Stomach (tissue), 9 donors: ENCODE results near the gene TICRR. TPM values are rescaled to one million over a fixed set of nuclear protein-coding genes. Genes with fewer than 3 reads are reported as not detected.

Source experiments
- DNase-seq, 2 donors: peaks; one replicate each; pipeline versions ENCODE4 v3.0.0 to v3.0.0-alpha.2; 2013 to 2019
- H3K27ac ChIP-seq, 5 donors: fragments of 200-600 bp in 4 of 5; sonication (generic) in 4 of 5; one replicate each; pipeline ENCODE4 v1.5.1; 2013 to 2019; ENCODE audit warnings: mild to moderate bottlenecking in 1 of 5, moderate library complexity in 1 of 5
- H3K27me3 ChIP-seq, 3 donors: fragments of 200-600 bp; sonication (generic); one replicate each; pipeline ENCODE4 v1.5.1; 2017 to 2019; ENCODE audit warnings: mixed run types in 1 of 3
- H3K36me3 ChIP-seq, 4 donors: fragments of 200-600 bp; sonication (generic); 1 replicate in 3 of 4; 2 replicates in 1 of 4; pipeline ENCODE4 v1.5.1; 2016 to 2019
- H3K4me1 ChIP-seq, 4 donors: fragments of 200-600 bp; sonication (generic); one replicate each; pipeline ENCODE4 v1.5.1; 2016 to 2019
- H3K4me3 ChIP-seq, 4 donors: fragments of 200-600 bp; sonication (generic) in 3 of 4; one replicate each; pipeline ENCODE4 v1.5.1; 2016 to 2019; ENCODE audit warnings: mild to moderate bottlenecking in 1 of 4
- H3K9me3 ChIP-seq, 4 donors: fragments of 200-600 bp; sonication (generic); one replicate each; pipeline ENCODE4 v1.5.1; 2016 to 2019
- EP300 ChIP-seq: sonication (generic); formaldehyde crosslinking; IDR thresholded peaks from one replicate; pipeline ENCODE4 v1.6.1; 2017; ENCODE audit warnings: antibody characterized with exemption
- POLR2A ChIP-seq, 4 donors: fragments of 450-650 bp; IDR thresholded peaks; one replicate each; pipeline ENCODE4 v1.6.1; 2016; ENCODE audit warnings: antibody characterized with exemption in 4 of 4, control low read depth in 2 of 4, mild to moderate bottlenecking in 1 of 4, moderate library complexity in 1 of 4
- POLR2AphosphoS5 ChIP-seq, 3 donors: sonication (generic); formaldehyde crosslinking; IDR thresholded peaks; one replicate each; pipeline ENCODE4 v1.6.1; 2016; ENCODE audit warnings: antibody characterized with exemption in 3 of 3
- WGBS, 5 donors: extraction: QIAGEN DNeasy Blood & Tissue Kit in 3 of 5; methylation state at CpG; one replicate each; pipeline versions ENCODE4 v1.1.5 to v1.1.7; 2013 to 2018; 5-methylcytosine and 5-hydroxymethylcytosine counted together
- intact Hi-C: fragments of 100-400 bp; cut with DNase I; formaldehyde crosslinking; loops from one replicate; pipeline ENCODE4 v1.15.1; 2023; ENCODE audit warnings: low total_unique reads
- polyA plus RNA-seq, 3 donors: library from polyadenylated mRNA; stranded (reverse); fragments of 200-250 nt; gene quantifications; one replicate each; pipeline ENCODE4 v1.2.3, GENCODE V29; 2013
- total RNA-seq, 5 donors: library from RNA; depleted of rRNA; stranded (reverse); fragments of >200 nt; gene quantifications; one replicate each; pipeline versions ENCODE4 v1.1.0 to v1.2.3, GENCODE V29; 2014 to 2016
- TF ChIP-seq, protein P1 (sequence below), 7 experiments: fragments of 450-650 bp in 4 of 7; fragments of 200-600 bp in 3 of 7; sonication (generic) in 3 of 7; IDR thresholded peaks; one replicate each; pipeline ENCODE4 v1.5.1; 2016 to 2019; ENCODE audit warnings: antibody characterized with exemption in 7 of 7, control low read depth in 2 of 7, mild to moderate bottlenecking in 1 of 7
- donor health status: healthy with polysubstance abuse.
- donor health status: Bipolar disorder and iron deficiency.
- donor health status: healthy.

The TICRR gene
- total and polyA plus RNA-seq, 8 donors: 0.15 to 3.5 (median 1.4) TPM

- intact Hi-C loops: no loop called here
- no peaks in the 10 kb centered on the region for H3K36me3 ChIP-seq
- H3K4me3 ChIP-seq: no peak overlapping the region
- TF ChIP-seq, protein P1, sequence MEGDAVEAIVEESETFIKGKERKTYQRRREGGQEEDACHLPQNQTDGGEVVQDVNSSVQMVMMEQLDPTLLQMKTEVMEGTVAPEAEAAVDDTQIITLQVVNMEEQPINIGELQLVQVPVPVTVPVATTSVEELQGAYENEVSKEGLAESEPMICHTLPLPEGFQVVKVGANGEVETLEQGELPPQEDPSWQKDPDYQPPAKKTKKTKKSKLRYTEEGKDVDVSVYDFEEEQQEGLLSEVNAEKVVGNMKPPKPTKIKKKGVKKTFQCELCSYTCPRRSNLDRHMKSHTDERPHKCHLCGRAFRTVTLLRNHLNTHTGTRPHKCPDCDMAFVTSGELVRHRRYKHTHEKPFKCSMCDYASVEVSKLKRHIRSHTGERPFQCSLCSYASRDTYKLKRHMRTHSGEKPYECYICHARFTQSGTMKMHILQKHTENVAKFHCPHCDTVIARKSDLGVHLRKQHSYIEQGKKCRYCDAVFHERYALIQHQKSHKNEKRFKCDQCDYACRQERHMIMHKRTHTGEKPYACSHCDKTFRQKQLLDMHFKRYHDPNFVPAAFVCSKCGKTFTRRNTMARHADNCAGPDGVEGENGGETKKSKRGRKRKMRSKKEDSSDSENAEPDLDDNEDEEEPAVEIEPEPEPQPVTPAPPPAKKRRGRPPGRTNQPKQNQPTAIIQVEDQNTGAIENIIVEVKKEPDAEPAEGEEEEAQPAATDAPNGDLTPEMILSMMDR (IDR thresholded peaks at IDR 0.05): peak in 4 of 7 experiments; percentile 14 to 29 (median 21)
- no peak for TF ChIP-seq POLR2AphosphoS5 (IDR thresholded peaks at IDR 0.05)
- TF ChIP-seq POLR2A (IDR thresholded peaks at IDR 0.05): no peak
- no peak for TF ChIP-seq EP300
- no peaks in the 10 kb centered on the region for H3K27me3 ChIP-seq
- 50 to 72% (median 65%) methylated on average over 4 to 12 of the region's 12 CpGs for WGBS, 5 donors
- H3K9me3 ChIP-seq: no peaks in the 10 kb centered on the region
- H3K27ac ChIP-seq: no peak overlapping the region
- H3K4me1 ChIP-seq: peaks cover 0 to 9% (median 0%) of the 10 kb centered on the region in 4 donors
- peak in 1 of 2 donors; percentile 49 for DNase-seq
Measured at GRCh38 chr15:89673165-89673512, 97.9 kb downstream of the TICRR start.

GRCh38 chr15:89674526-89674925 lies 99.3 kb downstream of the TICRR start:
- no peak for TF ChIP-seq EP300
- no peak for TF ChIP-seq POLR2AphosphoS5 (IDR thresholded peaks at IDR 0.05)
- TF ChIP-seq, protein P1 (IDR thresholded peaks at IDR 0.05): no peak
- no peak for TF ChIP-seq POLR2A (IDR thresholded peaks at IDR 0.05)
- Histone ChIP-seq H3K4me3 (no peak overlapping the region), H3K27me3 (no peaks in the 10 kb centered on the region), H3K36me3 (no peaks in the 10 kb centered on the region), H3K4me1 (peaks cover 0 to 15% (median 3%) of the 10 kb centered on the region in 4 donors), H3K27ac (no peak overlapping the region), H3K9me3 (no peaks in the 10 kb centered on the region)
- intact Hi-C loops: no loop called here
- WGBS, 5 donors: 79 to 86% (median 82%) methylated on average over 4 of the region's 4 CpGs
- DNase-seq: no peak

- Histone ChIP-seq H3K36me3 (no peaks in the 10 kb centered on the region), H3K27ac (no peak overlapping the region), H3K4me1 (peaks cover under 1 to 25% (median 14%) of the 10 kb centered on the region in 4 donors), H3K4me3 (no peak overlapping the region), H3K27me3 (no peaks in the 10 kb centered on the region), H3K9me3 (no peaks in the 10 kb centered on the region)
- intact Hi-C loops: no loop called here
- whole genome bisulfite sequencing, 5 donors: 68 to 90% (median 79%) methylated on average over 6 of the region's 6 CpGs
- TF ChIP-seq EP300 (no peak), POLR2A (IDR thresholded peaks at IDR 0.05) (no peak), POLR2AphosphoS5 (IDR thresholded peaks at IDR 0.05) (no peak)
- TF ChIP-seq, protein P1 (IDR thresholded peaks at IDR 0.05): no peak
- DNase-seq: no peak
Measured at GRCh38 chr15:89675606-89676005, 100.3 kb downstream of the TICRR start.

DNA sequence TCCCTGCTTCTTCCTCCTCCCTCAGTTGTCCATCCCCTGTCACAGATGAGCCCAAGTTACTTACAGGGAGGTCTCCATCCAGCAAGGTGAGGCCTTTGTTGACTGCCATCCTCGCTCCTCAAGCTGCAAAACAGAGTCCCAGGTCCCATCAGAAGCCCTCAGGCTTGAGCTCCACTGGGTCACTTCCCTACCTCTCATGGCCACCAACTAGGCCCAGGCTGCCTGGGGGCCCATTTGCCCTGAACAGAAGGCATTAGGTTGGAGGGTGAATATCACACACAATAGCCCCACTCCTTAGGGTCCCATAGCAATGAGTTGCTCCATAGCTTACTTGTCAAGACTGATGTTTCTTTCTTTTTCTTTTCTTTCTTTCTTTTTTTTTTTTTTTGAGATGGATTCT lies 102.1 kb downstream of the TICRR start:
- TF ChIP-seq POLR2AphosphoS5 (IDR thresholded peaks at IDR 0.05) (no peak), POLR2A (IDR thresholded peaks at IDR 0.05) (no peak), EP300 (no peak)
- TF ChIP-seq, protein P1 (IDR thresholded peaks at IDR 0.05): no peak
- intact Hi-C loops: no loop called here
- 93 to 100% (median 96%) methylated on average over 1 of the region's 1 CpG for WGBS, 5 donors

More for the DNA sequence above, 102.1 kb downstream of the TICRR start:
- H3K27ac ChIP-seq: no peak overlapping the region
- no peaks in the 10 kb centered on the region for H3K9me3 ChIP-seq
- peaks cover 0 to under 1% (median 0%) of the 10 kb centered on the region in 4 donors for H3K36me3 ChIP-seq
- no peak overlapping the region for H3K4me3 ChIP-seq
- no peaks in the 10 kb centered on the region for H3K27me3 ChIP-seq
- H3K4me1 ChIP-seq: peaks cover 9 to 34% (median 30%) of the 10 kb centered on the region in 4 donors
- no peak for DNase-seq

Other genes with a start within 250 kb of the TICRR start
- 100 to 1,000 TPM in 2 of 5 donors, 10 to 100 TPM in 3; 42.4 to 172 (median 76.9) TPM for gene POLG, start 240.6 kb upstream of the TICRR start, total RNA-seq
- 10 to 100 TPM; 22.7 to 40.5 (median 24.3) TPM for gene POLG, start 240.6 kb upstream of the TICRR start, polyA plus RNA-seq
- gene RHCG, start 78.9 kb upstream of the TICRR start, total RNA-seq: 10 to 100 TPM in 1 of 5 donors, 1 to 10 TPM in 1, under 1 TPM in 1, not detected in 2; 0.73 to 15.2 (median 5.7) TPM
- 1,000 to 10,000 TPM in 1 of 3 donors, 1 to 10 TPM in 1, under 1 TPM in 1; 0.19 to 1,120 (median 3.1) TPM for gene RHCG, start 78.9 kb upstream of the TICRR start, polyA plus RNA-seq
- 10 to 100 TPM in 1 of 5 donors, 1 to 10 TPM in 3, not detected in 1; 3.0 to 13.9 (median 7.9) TPM for gene KIF7, start 80.0 kb downstream of the TICRR start, total RNA-seq
- 1 to 10 TPM; 1.7 to 2.3 (median 1.7) TPM for gene KIF7, start 80.0 kb downstream of the TICRR start, polyA plus RNA-seq
- 1 to 10 TPM; 2.2 to 7.6 (median 3.8) TPM for gene PLIN1, start 103.9 kb downstream of the TICRR start, total RNA-seq
- gene PLIN1, start 103.9 kb downstream of the TICRR start, polyA plus RNA-seq: 1 to 10 TPM in 2 of 3 donors, under 1 TPM in 1; 0.12 to 5.5 (median 1.6) TPM
- gene PEX11A, start 115.3 kb downstream of the TICRR start, total RNA-seq: 10 to 100 TPM in 1 of 5 donors, 1 to 10 TPM in 3, not detected in 1; 2.3 to 11.2 (median 2.9) TPM
- gene PEX11A, start 115.3 kb downstream of the TICRR start, polyA plus RNA-seq: 1 to 10 TPM; 6.8 to 8.1 (median 7.5) TPM
- not detected for gene WDR93, start 115.3 kb downstream of the TICRR start, total RNA-seq
- gene WDR93, start 115.3 kb downstream of the TICRR start, polyA plus RNA-seq: under 1 TPM in 1 of 3 donors, not detected in 2; 0.10 TPM
- 10 to 100 TPM in 1 of 5 donors, 1 to 10 TPM in 2, under 1 TPM in 1, not detected in 1; 0.58 to 60.5 (median 2.6) TPM for gene MESP1, start 175.8 kb downstream of the TICRR start, total RNA-seq
- gene MESP1, start 175.8 kb downstream of the TICRR start, polyA plus RNA-seq: 1 to 10 TPM; 1.2 to 1.7 (median 1.3) TPM
- not detected for gene MESP2, start 200.9 kb downstream of the TICRR start, total RNA-seq
- under 1 TPM in 2 of 3 donors, not detected in 1; 0.43 to 0.56 TPM for gene MESP2, start 200.9 kb downstream of the TICRR start, polyA plus RNA-seq
- 10 to 100 TPM in 2 of 5 donors, 1 to 10 TPM in 2, under 1 TPM in 1; 0.89 to 41.7 (median 5.2) TPM for gene ANPEP, start 239.4 kb downstream of the TICRR start, total RNA-seq
- gene ANPEP, start 239.4 kb downstream of the TICRR start, polyA plus RNA-seq: 1 to 10 TPM; 1.9 to 7.2 (median 5.7) TPM